GOT3 (cell line): Measurements from ENCODE around the gene WDR77.

Experiments used
- DNase-seq: peaks from one replicate; lab custom pipeline; 2025; ENCODE audit warnings: mixed read lengths; lab: John Stamatoyannopoulos, UW

The WDR77 gene

GRCh38 chr1:111439461-111440351 is 9.3 kb downstream of the WDR77 start:
- DNase-seq: no peak

- DNase-seq: no peak
Observed at GRCh38 chr1:111436726-111437125, 12.3 kb downstream of the WDR77 start.

GRCh38 chr1:111424281-111424680 is 24.8 kb downstream of the WDR77 start:
- DNase-seq: no peak

GRCh38 chr1:111422546-111423391 is 26.3 kb downstream of the WDR77 start:
- DNase-seq: no peak

- no peak for DNase-seq
Observed at GRCh38 chr1:111420377-111420776, 28.7 kb downstream of the WDR77 start.

GRCh38 chr1:111419037-111419436 is 30.0 kb downstream of the WDR77 start:
- no peak for DNase-seq

- no peak for DNase-seq
Observed at GRCh38 chr1:111417755-111418154, 31.3 kb downstream of the WDR77 start.

- DNase-seq: no peak
Observed at GRCh38 chr1:111415461-111415860, 33.6 kb downstream of the WDR77 start.

- no peak for DNase-seq
Observed at GRCh38 chr1:111414756-111415155, 34.3 kb downstream of the WDR77 start.

GRCh38 chr1:111412839-111413238 is 36.2 kb downstream of the WDR77 start:
- DNase-seq: no peak

GRCh38 chr1:111407301-111407700 is 41.8 kb downstream of the WDR77 start:
- DNase-seq: no peak

- DNase-seq: no peak
Observed at GRCh38 chr1:111406321-111406768, 42.7 kb downstream of the WDR77 start.

- no peak for DNase-seq
Observed at GRCh38 chr1:111404588-111404987, 44.5 kb downstream of the WDR77 start.

- no peak for DNase-seq
Observed at GRCh38 chr1:111402083-111402482, 47.0 kb downstream of the WDR77 start.

GRCh38 chr1:111399792-111400610 is 49.1 kb downstream of the WDR77 start:
- DNase-seq: no peak

- no peak for DNase-seq
Observed at GRCh38 chr1:111392460-111392945, 56.6 kb downstream of the WDR77 start.

GRCh38 chr1:111392042-111392441 is 57.0 kb downstream of the WDR77 start:
- DNase-seq: no peak
